GM12872 (cell line): ENCODE measurements around the gene PSG3.
"Not testable (repeated sequence)": the region's sequence is repeated elsewhere in the genome, so short reads cannot be mapped to it uniquely, and the experiment has no call there.

Experiments used
- TF ChIP-seq, protein P1 (sequence below): IDR thresholded peaks from 3 replicates; pipeline ENCODE4 v1.5.1; 2011; ENCODE audit warnings: low read depth, mild to moderate bottlenecking, low read length, moderate library complexity; ENCODE audit not compliant: insufficient read depth

The PSG3 gene

DNA sequence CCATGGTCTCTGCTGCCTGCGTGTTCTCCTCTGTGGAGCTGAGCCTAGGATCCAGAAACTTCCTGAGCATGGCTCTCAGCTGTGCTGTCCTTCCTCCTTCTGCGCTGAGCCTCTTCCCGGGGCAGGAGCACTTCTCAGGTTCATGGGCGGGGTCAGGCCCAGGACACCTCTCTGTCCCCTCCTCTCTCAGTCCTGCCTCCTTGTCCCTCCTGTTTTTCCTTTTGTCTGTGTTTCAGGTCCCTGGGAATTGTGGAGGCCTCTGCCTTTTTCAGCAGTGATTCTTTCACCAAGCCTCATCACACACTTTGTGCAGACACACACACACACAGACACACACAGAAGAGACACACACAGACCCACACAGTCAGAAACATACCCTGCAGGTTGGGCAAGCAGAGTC, at the start of gene PSG3:
Gene PSG3, minus strand, starts transcription at position 101 of the 400 bp plus-strand sequence. Its CDS starts 97 bp downstream, at position 4.
- TF ChIP-seq, protein P1, sequence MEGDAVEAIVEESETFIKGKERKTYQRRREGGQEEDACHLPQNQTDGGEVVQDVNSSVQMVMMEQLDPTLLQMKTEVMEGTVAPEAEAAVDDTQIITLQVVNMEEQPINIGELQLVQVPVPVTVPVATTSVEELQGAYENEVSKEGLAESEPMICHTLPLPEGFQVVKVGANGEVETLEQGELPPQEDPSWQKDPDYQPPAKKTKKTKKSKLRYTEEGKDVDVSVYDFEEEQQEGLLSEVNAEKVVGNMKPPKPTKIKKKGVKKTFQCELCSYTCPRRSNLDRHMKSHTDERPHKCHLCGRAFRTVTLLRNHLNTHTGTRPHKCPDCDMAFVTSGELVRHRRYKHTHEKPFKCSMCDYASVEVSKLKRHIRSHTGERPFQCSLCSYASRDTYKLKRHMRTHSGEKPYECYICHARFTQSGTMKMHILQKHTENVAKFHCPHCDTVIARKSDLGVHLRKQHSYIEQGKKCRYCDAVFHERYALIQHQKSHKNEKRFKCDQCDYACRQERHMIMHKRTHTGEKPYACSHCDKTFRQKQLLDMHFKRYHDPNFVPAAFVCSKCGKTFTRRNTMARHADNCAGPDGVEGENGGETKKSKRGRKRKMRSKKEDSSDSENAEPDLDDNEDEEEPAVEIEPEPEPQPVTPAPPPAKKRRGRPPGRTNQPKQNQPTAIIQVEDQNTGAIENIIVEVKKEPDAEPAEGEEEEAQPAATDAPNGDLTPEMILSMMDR: not testable (repeated sequence)

DNA sequence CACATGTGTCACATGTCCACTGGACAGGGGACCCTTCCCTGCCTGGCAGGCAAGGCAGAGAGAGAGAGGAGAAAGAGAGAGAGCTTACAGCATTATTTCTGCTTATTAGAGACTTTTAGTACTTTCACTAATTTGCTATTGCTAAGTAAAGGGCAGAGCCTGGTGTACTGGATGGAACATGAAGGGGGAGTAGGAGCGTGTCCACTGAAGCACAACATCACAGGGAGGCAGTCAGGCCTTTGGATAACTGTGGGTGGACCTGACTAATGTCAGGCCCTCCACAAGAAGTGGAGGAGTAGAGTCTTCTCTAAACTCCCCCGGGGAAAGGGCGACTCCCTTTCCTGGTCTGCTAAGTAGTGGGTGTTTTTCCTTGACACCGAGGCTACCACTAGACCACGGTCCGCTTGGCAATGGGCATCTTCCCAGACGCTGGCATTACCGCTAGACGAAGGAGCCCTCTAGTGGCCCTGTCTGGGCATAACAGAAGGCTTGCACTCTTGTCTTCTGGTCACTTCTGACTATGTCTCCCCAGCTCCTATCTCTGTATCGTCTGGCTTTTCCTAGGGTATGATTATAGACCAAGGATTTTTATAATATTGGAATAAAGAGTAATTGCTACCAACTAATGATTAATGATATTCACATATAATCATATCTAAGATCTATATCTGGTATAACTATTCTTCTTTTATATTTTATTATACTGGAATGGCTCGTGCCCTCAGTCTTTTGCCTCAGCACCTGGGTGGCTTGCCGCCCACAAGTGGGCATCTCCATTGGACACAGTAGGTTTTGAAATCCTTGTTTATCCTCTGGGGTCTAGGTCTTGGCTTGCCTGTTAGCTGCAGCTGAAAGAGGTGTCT, 36.7 kb upstream of the PSG3 start:
- TF ChIP-seq, protein P1: peak; percentile 90

DNA sequence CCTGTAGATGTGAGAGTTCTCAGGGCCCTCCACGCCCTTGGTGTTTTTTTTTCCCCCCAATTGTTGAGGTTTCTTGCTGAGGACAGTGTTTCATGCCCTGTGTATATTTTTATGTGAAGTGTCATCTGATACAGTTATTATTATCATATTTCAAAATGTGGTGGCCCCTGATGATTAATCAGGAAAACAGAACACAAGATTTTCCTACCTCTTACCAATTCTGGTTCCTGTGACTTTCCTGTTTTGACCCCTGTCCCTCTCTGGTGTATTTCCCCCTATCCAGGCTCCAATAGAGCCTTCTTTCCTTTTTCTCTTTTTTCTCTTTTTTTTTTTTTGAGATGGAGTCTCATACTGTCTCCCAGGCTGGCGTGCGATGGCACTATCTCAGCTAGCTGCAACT, 24.6 kb upstream of the PSG3 start:
- TF ChIP-seq, protein P1: no peak

DNA sequence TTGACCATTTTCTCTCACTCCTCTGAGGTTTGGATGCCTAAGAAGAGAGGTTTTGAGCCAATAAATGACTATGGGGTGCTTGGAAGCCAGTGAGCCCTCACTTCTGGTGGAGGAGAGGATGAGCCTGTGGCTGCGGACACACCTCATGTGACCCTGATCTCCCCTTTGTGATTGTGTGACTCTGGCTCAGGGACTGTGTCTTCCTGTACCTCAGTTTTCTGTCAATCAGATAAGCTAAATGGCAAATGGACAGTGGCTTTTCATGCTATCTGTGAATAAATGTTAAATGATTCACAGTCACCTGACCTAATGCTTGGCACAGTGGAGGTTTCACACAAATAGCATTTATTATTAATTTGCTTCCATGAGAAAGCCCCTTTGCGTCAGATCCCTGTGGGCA, 22.5 kb upstream of the PSG3 start:
- TF ChIP-seq, protein P1: no peak

DNA sequence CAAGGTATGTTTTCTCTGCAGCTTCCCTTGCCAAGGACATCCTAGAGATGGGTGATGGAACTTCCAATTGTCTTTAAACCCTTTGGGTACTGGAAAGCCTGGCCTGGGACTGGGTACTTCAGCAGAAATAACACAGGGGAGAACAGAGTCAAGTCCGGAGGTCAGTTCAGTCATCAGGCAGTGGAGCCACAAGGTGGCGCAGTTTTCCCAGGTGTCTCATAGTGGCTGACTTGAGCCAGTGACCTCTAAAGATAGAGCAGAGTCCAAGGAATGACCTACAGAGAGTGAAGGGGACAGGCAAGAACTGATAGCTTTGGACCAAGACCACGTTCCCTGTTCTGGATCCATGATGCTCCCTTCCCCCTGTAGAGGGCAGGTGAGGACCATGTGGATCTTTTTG, 18.4 kb upstream of the PSG3 start:
- TF ChIP-seq, protein P1: peak; percentile 49

DNA sequence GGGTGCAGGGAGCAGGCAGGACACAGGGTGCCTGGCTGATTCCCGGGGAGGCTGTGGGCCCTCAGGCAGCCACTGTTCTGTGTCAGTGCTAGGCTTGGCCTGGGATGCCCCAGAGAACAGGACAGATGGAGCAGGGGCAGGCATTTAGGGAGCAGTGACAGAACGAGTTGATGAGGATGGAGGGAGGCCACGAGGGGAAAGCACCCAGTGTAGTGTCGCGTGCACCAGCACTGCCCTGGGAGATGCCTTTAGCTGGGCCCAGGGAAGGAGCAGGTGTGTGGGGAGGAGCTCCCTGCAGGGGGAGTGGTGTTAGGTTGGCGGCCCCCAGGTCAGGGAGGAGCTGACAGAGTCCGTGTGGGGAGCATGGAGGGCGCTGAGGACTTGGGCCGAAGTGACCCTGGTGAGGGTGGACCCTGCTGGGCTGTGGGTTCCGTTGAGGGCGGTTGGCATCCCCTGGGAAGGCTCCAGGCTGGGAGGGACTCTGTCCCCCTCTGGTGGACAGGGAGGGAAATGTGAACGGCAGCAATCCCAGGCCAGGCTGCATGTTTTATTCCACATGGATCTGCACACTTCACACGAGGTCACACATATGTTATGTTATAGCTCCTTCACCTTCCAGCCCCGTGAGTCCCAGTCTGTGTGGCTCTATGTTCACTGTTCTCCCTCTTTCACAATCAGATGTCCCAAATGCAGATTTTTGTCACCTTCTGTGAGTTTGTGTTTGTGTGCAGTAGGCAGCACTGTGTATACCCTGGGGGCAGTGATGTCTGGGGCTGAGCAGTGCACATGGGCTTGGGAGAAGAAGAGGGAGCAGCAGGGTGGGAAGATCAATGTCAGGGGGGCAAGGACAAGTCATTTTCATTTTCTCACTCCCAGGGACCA, 1.7 kb upstream of the PSG3 start:
- TF ChIP-seq, protein P1: peak; percentile 62

DNA sequence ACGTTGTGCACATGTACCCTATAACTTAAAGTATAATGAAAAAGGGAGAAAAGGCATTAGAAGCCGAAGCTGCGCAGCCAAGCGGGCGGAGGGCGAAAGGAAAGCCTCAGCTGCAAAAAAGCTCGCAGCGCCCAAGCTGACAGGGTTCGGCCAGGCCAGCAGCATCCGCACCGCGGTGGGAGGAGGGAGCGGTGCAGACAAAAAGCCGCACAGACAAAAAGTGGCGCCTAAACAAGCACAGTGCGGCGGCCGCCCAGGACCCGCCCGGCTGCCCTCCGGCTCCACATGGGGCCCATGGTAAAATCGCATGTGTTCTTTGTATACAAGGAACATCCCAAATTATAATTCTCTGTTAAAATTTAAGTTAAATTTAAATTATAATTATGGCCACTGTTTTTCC, 42.4 kb downstream of the PSG3 start:
- TF ChIP-seq, protein P1: no peak
